ENCODE measurements around the gene RC3H2.

The RC3H2 gene, protein sequence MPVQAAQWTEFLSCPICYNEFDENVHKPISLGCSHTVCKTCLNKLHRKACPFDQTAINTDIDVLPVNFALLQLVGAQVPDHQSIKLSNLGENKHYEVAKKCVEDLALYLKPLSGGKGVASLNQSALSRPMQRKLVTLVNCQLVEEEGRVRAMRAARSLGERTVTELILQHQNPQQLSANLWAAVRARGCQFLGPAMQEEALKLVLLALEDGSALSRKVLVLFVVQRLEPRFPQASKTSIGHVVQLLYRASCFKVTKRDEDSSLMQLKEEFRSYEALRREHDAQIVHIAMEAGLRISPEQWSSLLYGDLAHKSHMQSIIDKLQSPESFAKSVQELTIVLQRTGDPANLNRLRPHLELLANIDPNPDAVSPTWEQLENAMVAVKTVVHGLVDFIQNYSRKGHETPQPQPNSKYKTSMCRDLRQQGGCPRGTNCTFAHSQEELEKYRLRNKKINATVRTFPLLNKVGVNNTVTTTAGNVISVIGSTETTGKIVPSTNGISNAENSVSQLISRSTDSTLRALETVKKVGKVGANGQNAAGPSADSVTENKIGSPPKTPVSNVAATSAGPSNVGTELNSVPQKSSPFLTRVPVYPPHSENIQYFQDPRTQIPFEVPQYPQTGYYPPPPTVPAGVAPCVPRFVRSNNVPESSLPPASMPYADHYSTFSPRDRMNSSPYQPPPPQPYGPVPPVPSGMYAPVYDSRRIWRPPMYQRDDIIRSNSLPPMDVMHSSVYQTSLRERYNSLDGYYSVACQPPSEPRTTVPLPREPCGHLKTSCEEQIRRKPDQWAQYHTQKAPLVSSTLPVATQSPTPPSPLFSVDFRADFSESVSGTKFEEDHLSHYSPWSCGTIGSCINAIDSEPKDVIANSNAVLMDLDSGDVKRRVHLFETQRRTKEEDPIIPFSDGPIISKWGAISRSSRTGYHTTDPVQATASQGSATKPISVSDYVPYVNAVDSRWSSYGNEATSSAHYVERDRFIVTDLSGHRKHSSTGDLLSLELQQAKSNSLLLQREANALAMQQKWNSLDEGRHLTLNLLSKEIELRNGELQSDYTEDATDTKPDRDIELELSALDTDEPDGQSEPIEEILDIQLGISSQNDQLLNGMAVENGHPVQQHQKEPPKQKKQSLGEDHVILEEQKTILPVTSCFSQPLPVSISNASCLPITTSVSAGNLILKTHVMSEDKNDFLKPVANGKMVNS

DNA sequence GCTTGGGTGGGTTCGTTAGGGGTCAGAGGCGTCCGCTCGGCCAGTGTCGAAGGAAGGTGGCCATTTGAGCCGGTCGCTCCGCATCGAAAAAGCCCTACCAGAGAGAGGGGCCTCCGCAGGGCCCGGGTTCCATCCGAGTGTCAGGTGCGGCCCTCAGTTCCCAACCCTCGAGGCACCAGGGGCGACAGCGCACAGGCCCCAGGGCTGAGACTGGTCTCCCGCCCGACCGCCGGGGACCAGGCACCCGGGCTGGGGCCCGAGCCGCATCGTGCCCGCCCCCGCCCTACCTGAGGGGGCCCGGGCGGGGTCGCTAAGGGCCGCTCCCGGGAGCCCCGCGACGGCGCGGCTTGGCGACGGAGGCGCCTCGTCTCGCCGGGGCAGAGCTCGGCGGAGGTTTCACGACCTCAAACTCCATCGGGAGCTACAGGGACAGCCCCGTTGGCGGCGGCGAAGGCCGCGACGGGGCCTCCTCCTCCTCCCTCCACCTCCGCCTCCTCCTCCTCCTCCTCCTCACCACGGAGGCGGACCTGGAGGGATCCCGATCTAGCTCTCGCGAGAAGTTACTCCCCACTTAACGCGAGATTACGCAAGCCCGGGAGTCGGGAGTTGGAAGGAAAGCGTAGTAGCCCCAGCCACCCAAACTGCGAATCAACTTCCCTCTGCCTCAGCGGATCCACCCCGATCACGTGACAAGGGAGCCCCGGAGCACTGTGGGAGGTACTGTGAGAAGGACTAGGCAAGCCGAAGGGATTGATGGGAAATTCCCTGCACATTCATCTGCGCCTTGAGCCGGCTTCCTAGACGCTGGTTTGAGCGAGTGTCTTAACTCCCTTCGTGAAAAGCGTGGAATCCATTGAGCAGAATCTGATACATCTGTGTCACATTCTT is at the start of gene RC3H2:
RC3H2 (minus strand) TSS at position 537 of the 888 bp plus-strand sequence. CDS start 7,850 bp downstream, outside the sequence.
- DNase-seq: peak; percentile 95 to 97

DNA sequence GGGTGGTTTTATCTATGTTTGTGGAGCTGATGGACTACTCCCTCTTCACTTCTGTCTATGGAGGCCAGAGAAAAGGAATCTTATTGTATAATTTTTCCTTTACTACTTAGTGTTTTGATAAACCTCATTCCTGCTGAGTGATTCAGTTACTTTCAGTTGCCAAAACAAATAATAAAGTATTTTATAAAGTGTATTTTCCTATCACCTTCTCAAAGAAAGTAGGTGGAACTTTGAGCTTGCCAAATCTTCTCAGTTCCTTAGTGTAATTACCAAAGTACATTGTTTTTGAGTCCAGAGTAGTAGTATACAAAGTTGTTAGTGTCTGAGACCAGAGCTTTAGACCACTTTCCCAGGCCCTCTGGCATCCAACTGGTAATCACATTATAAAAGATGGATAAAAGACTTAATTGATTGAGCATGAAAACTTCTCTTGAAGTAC is 49.1 kb upstream of the RC3H2 start:
- DNase-seq: no peak

DNA sequence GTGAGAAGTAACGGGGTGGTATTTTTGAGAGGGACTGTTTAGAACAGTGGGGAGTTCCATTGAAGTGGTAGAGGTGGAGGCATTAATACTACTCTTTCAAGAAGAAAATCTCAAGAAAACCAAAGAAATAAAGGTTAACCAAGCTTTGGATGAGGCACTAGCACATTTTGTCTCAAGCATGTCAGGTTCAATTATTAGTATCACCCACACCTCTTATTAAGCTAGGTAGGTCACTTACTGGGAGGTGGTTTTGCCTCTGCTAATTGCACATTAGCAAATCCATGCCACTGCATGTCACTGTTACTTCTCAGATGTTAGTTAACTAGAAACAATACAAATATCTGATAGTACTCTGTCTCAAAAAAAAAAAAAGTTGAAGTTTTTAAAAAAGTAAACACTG is 45.9 kb upstream of the RC3H2 start:
- DNase-seq: no peak

DNA sequence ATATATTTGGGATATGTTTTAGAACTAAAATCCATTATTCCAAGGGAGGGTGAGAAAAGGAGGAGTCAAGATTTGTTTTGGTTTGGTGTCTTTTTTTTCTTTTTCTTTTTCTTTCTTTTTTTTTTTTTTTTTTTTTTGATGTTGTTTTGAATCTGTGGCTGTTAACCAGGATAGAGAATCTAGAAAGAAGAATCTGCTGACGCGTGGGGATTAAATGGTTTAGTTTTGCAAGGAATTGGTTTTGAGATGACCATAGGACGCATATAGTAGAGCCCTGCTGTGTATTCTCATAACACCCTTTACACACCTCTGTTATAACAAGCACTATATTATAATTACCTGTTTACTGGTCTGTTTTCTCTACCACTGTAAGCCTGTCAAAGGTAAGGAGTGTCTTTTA is 45.1 kb upstream of the RC3H2 start:
- DNase-seq: no peak

DNA sequence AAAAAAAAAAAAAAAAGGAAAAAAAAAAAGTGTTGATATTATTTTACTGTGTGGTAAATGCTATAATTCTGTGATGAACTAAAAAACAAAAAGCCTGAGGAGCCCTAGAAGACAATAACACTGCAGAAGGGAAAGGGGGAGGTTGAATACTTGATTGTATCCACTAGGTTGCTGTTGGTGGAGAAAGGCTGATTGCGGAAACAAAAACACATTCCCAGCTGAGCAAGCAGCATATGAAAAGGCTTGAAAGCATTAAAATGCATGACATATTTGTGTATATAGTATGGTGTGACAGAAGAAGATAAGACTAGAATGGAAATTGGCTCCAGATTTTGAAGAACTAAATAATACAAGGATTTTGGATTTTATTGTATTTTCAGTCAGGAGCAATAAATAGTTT is 44.5 kb upstream of the RC3H2 start:
- DNase-seq: no peak

DNA sequence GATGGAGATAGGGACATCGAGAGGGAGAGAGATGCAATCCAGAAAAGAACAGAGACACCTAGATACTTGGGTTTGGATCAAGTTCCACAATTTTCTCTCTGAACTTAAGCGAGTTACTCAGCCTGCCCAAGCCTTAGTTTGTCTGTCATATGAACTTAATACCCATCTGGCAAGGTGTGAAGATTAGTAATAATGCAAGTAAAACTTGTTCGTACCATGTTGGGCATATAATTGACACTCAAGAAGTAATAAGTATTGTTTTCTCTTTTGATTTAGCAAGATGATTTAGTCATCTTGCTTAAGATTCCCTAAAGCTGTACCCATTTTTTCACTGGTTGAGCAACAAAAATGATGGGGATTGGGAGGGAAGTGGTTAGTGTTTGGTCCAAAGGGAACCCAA is 43.2 kb upstream of the RC3H2 start:
- DNase-seq: no peak

DNA sequence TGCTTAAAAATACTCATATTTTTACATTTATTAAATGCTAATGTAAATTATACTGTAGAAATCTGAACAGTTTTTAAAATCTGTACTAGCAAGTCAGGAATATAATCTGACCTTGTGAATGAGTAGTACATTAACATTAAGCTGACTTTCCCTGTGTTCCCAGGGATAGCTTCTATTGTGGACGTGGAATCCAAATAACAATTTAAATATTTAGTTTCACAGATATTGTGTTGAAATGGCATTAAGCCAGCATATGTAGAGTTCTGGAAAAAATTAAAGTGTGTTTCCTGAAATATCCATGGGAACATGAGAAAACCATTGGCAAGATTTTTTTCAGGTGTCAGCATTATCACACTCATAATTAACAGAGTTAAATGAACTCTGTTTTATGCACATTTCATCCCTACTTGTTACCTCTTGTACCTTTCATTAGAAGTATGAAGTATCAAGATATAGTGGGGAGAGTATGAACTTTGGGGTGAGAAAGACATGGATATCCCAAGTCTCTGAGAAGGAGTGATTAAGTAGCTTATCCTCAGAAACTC is 41.4 kb upstream of the RC3H2 start:
- DNase-seq: no peak

DNA sequence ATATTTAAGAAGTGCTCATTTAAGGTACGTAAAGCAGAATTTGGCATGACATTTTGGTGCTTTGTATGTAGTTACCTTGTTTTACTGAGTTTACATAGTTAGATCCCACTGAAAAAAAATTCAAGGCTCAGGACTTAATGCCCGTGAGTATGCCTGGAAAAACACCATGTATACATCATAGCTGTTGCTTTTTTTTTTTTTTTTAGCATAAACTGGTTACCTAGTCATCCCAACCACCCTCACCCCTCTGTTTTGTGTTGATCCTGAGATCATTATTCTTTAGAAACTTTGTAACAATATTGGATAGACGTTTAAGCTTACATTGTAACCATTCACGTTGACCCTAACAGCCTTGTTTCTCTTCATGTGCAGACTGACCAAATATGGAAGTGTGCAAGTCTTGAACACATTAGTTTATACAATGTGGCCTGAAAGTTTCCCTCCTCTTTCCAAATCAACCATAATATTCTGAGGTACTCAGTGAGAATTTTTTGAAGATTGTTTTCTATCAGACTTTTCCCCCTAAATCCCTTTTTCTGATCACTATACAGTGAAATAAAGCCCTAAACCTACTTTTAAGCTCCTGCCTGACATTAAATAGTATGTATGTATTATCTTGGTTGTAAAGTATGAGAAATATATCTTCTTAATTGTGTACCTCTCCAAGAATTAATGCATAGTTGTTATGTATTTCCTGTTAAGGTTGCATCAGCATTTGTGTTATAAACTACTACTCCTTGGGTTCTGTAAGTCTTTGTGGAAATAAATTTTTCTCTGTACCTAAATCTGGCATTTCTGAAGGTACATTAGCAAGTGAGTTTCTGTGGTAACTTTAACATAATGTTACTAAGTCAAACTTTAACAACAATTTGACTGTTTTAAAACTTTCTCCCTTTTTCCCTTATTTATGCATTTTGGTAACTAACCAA is 40.1 kb upstream of the RC3H2 start:
- no peak for DNase-seq

DNA sequence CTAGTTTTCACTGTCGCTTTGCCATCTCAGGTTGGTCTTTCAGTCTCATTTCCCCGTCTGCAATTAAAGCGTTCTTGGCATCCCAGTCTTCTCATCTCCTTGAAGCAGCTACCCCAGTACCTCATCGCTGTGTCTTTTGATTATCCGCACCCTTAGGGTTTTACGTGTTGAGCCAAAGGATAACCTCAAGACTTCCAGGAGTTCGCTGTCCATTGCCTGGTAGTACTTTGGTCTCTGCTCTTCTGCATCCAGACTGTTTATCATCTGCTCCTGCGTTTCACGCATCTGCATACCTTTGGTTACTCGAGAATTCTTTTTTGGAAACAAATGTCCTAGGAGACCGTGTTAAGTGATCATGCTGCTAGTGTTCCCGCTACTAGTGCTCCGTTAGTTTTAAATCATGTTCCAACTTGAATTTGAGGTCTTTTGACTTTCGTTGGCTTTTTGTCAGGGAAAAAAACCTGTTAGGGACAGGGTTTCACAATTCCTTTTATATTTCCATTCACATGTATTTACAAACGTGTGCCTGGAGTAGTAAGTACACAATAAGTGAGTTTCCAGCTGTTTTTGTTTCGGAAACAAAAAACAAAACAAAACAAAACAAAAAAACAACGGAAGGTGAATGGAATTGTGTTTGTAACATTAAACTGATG is 36.5 kb upstream of the RC3H2 start:
- DNase-seq: no peak

DNA sequence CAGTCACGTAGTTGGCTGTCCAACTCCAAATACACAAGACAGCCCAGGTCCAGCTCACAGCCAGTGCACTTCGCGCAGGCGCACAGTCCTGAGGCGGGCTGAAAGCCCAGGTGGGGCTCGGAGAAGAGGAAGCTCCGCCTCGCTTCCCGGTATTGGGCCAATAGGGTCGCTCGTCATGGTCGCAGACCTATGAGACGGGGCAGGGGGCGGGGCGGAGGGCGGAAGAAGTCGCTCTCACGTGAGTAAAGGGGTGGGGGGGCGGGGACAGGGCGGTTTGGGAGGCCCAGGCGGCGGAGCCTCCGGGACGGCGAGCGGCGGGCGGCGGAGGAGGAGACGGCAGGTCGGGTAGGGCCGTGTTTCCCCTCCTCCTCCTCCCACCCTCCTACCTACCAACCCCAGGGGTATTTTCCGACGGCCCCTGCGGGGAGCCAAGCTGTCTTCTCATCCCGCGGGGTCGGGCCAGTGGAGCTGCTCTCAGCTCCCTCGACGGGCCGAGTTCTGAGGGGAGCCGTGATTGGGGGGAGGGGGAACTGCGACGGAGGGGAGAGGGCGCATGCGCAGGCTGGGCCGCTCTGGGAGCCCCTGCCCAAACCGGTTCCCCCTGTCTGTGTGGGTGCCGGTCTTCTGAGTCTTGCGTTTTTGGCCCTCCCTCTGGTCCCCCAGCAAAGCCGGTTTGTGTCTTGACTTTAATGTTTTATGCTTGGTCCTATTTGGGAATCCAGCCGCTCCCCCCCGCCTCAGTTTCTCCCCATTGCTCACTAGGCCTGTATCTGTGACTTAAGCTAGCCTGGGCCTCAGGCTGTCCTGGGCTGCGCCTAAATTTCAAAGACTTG is 35.8 kb upstream of the RC3H2 start, which contains the start of gene RABGAP1:
RABGAP1 (plus strand) TSS at position 272 of the 833 bp plus-strand sequence. CDS start 16,040 bp downstream, outside the sequence.
- DNase-seq: peak; percentile 99

DNA sequence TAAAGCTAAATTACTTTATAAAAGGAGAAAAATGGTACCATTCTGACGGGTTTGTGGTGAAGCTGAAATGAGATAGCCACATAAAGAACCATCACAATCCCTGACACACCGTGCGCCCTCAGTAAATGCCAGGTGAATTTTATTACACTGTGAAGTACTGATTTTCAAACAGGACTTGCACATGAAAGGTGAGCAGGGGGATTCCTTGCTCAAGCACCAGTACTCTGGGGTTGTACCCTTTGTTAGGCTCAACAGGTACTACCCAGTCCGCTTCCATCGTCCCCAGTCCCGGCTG is 35.2 kb upstream of the RC3H2 start:
- no peak for DNase-seq

DNA sequence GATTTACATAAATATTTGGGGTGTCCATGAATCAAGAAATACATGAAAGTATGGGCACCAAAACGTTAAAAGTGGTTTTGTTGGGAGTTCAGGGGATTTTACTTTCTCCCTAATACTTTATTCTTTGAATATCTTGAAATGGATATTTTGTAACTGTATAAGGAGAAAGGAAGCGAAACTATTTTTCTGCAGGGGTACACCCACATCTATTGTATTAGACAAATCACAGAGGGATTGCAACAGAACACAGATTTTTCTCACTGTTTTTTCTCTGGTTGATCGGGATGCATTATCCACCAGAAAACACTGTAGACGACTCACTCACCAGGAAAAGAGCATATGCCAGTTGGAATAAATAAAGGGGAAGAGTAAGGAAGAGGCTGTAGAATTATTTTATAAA is 34.4 kb upstream of the RC3H2 start:
- no peak for DNase-seq

DNA sequence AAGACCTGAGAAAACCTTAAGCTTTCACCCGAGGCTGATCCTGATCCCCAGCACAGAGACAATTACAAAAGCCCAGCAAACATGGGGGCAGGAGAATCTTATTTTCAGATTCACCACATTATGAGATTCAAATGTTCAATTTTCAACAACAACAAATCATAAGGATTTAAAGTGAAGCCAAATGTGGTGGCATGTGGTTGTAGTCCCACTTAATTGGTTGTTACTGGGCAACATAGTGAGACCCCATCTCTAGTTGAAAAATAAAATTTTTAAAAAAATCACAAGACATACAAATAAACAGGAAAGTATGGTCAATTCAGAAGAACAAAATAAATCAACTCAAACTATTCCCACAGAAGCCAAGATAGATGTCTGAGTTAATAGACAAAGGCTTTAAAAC is 31.7 kb upstream of the RC3H2 start:
- no peak for DNase-seq

DNA sequence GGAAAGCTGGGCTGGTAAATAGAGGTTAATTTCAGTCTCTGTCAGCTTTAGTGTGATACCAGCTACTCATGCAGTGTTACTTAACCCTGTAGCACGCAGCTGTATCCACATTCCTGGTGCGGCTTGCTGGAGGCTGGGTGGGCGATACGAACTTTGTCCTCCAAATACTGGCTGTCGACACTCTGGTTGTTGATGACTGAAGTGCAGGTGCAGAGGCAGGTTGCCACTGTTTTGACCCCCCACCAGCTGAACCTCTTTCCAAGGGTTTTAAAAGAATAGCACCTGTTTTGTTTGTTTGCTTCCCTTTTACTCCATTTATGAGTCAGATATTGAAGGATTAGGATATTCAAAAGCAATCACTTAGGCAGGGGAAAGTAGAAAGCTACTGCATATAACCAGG is 31.3 kb upstream of the RC3H2 start:
- no peak for DNase-seq

DNA sequence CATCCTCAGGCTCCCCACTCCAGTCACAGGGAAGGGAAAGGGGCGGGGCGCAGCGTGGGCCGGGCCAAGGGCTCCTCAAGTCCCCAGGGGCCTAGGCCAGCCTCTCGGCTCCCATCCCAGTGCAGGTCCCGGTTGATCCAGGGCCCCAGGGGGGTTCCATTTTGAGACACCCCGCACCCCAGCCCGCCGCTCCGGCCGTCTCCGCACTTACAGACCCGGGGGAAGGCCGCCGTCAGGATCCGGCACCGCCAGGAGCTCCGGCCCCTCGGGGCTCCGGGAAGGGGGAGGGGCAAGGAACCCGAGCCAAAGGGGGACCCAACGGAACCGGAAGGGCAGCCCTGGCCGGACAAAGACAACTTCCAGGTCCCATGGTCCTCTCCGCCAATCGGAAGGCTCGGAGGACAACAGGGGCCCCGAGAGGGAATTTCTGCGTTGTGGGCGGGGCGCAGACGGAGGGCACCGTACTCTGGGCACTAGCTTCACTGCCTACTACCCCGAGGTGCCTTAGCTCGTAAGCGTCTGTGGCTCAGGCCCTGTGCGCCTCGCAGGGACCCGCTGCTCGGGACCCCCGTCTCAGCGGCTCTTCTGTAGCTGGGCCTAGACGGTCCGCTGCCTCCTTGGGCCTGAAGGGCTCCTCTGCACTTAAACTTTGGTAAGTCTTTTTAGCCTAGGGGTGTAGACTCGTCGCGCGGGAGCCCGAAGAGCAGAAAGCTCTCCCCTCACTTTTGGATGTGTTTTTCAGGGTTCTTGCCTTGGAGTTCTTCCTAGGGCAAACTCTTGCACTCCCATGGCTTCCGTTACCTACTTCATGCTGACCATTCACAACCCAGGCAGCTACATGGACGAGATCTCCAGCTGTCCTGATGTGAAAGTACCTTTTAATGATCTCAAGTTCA is 26.3 kb upstream of the RC3H2 start, which contains the start of gene ZBTB26:
ZBTB26 (minus strand) TSS at position 287 of the 896 bp plus-strand sequence. CDS start 11,578 bp downstream, outside the sequence.
- DNase-seq: peak; percentile 93 to 95

DNA sequence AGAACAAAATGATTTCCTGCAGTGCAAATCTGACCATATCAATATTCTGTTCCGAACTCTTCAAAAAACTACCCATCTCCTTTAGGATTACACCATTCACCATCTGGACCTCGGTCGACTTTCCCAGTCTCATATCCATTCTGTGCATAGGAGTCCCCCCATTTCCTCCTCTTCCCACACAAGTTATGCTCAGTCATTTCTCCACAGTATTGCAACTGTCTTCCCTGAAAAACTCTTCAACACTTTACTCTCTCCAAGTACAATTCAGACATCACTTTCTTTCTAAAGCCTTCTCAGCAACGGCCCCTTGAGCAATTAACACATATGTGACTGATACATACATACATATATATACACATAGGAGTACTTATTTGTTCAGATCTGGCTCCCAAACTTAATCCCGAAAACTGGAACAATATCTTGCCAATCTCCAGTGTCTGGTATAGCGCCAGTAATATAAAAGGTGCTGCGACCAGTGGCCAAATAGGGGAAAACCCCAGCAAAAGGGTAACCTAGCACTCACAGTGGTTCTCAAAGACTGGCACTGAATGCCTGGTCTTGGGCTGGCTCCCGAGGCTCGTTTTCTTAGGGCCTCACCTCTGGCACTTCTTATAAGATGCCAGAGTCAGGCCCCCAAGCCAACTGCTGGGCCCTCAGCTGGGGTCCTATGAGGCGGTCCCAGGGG is 25.5 kb upstream of the RC3H2 start:
- DNase-seq: no peak

DNA sequence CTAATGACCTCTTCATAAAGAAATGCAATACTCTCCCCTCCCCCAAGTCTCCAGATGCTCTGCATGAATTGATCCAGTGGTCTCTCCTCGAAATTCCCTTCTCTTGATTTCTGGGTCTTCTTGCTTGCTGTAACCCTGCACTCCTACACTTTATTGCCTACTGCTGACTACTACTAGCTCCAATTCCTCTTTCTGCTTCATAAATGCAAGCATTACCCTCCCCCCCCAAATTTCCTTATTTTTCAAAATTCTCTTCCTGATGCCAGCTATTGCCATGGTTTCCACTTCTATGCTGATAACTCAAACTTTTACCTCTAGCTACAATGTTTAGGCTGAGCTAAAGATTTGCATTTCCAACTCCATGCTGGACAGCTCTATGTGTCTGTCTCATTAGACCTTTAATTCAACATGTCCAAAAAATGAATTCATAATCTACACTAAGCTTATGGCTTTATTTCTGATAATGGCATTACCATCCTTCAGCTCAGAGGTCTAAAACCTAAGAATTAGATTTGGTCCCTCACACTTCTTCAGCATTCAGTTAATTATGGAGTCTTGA is 24.7 kb upstream of the RC3H2 start:
- no peak for DNase-seq
